ENCODE measurements around the gene OXCT1.
A peak's percentile ranks its signal among the peaks of the same experiment; 100 is the strongest.
"Not testable (repeated sequence)": the region's sequence is repeated elsewhere in the genome, so short reads cannot be mapped to it uniquely, and the experiment has no call there.

OXCT1 gene

DNA sequence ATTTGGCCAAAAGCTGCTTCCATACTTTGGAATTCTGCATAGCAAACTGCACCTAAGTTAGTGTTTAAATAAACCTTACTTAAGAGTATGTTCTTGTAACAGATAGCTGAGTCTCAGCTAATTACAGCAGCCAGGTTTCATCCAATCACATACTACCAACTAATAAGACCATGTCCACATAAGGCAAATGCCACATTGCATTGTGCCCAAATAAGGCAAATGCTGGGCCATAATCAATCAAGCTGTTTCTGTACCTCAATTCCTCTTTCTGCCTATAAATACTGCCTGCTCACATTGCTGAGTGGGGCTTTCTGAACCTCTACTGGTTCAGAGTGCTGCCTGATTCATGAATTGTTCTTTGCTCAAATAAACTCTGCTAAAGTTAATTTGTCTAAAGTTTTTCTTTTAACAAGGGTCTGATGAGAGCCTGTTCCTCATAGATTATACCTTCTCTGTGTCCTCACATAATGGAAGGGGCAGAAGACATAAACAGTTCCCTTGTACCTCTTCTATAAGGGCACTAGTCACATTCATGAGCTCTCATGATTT lies 4.4 kb upstream of the OXCT1 start:
- no peak for DNase-seq (ENCODE audit: low spot score)

DNA sequence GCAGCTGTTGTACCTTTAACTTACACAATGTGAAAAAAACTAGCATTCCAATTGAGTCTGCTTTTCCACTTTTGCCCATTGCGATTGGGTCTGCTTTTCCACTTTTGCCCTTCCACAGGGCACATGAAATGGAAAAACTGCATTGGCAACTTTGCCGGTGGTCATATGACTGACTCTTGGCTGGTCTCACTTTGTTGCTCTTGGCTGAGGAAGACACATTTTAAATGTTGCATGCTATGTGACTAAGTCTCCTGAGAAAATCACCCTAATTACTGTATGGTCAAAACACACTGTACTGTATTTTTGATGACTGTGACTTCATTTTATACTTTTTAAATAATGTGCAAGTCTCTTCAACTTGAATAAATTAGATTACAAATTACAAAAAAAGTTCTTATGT lies 1.6 kb upstream of the OXCT1 start:
- no peak for DNase-seq (ENCODE audit: low spot score)

DNA sequence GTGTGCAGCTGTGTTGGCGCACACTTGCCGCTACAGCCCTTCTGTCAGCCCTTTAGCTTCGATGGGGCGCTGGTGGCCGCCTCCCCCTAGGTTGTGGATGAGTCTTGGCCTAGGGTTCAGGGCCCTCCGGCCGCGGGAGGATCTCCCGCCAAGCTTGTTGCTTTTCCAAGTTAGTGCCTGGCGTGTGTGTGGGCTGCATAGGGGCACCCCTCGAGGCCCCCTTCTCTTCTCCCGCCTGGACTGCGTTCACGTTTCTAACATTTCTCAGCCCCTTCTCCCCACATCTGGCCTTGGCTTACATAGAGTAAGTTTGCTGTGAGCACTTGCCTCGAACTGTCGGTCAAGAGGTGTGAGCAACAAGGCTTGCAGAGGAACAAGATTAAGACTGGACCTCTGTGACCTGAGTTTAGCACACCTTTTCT lies 413 bp upstream of the OXCT1 start:
- DNase-seq (ENCODE audit: low spot score) = no peak

DNA sequence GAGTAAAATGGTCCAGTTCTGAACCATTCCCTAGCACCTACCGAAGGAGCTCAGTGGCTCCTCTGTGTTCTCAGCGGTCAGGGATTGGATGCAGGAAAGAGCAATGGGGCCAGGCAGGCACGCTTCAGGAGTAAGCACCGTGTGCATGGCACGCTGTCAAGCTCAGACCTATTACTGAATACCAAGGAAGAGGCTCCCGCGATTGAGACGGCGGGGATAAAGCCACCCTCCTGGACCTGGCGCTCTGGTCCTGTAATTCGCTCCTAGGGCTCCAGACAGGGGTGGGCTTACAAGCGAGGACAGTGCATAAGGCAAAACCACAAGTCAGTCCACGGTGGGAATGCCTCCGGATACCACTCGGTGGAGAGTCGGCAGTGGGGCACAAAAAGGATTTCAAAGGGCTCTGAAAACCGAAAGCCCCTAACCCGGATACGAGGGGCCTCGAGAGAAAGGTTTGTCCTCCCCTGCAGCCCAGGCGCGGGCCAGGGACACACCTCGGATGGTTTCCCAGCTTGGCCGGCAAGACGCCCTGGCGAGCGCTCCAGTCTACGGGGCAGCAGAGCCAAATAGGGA lies 988 bp downstream of the OXCT1 start:
- DNase-seq (ENCODE audit: low spot score) = peak; percentile 45

DNA sequence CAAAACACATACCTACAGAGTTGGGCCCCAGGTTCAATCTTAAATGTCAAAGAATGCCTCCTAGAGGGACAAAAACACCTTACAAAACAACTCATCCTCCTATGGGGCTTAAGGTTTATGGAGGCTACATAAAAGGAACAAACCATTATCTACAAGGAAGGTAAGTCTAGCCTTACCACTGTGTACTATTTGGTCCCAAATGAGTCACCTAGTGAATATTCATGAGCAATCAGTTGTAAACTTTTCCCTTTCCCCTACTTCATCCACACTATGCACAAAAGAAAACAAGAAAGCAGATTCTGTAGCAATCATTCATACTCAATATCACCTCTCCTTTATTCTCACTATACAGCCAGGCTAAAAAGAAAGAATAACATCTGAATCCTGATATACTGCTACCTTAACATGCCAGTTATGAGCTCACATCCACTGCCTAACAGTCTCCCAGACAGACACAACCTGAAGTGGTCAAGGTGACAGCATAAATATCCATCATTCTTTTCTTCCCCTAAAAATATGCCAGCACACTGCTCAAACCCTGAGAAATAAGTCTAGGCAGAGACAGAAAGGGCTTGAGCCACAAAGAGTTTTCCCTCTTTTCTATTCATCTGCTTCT lies 6.2 kb downstream of the OXCT1 start:
- no peak for DNase-seq (ENCODE audit: low spot score)

DNA sequence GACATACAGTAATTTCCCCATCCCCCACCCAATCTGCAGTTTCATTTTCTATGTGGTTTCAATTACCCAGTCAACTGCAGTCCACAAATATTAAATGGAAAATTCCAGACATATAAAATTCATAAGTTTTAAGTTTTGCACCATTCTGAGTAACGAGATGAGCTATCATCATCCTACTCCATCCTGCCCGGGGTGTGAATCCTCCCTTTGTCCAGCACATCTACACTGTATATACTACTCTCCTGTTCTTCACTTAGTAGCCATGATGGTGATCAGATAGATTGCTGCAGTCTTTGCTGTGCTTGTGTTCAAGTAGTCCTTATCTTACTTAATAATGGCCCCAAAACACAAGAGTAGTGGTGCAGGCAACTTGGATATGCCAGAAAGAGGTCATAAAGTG lies 11.3 kb downstream of the OXCT1 start:
- no peak for DNase-seq (ENCODE audit: low spot score)

DNA sequence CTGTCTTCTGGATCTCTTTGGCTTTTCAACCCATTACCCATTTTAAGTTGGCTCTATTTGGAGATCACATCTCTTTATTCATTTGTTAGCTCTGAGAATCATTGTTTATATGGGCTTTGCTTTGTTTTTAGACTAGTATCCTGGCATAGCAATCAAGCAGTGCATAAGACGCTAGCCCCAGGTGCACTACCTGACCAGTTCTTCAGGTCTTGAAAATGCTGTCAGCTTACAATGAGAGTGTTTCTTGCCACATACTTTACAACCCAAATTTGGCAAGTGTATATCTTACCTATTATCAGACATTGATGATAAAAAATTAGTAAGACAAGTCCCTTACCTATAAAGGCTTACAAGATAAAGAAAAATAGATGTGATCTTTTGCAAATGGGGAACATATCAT lies 12.2 kb downstream of the OXCT1 start:
- DNase-seq (ENCODE audit: low spot score) = no peak

DNA sequence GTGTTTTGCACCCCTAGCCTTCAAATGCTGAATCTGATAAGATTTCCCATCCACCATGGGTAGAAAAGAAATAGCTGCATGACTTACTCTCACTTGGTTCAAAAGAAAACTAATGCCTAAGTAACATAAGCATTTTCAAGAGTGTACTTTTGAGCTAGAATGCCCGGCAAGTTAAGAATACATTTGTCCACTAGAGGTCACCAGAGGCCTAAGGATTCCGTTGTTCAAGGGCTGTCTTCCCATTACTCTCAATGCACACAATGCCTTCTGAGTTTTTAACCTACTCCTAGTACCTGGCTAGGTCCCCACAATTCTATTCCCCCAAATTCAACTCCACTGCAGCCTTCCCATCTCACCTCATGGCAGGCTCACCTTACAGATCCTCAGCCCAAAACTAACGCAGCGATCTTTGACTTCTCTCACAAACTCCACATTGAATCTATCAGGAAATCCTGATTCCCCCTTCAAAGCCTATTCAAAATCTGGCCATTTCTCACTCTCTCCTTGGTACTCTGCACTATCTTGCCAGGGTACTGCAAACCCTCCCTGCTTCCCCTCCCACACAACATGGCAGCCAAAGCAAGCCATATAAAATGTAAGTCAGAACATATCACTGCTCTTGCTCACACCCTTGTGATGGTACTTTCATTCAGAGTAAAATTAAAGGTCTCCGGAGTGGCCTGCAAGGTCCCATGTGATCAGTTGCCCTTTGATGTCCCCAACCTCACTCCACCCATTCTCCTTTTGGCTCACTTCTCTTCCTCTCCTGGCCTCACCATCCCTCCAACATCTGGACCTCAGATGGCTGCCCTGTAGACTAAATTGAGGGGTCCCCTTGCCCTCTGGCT lies 13.4 kb downstream of the OXCT1 start:
- peak; percentile 62 for DNase-seq (ENCODE audit: low spot score)

DNA sequence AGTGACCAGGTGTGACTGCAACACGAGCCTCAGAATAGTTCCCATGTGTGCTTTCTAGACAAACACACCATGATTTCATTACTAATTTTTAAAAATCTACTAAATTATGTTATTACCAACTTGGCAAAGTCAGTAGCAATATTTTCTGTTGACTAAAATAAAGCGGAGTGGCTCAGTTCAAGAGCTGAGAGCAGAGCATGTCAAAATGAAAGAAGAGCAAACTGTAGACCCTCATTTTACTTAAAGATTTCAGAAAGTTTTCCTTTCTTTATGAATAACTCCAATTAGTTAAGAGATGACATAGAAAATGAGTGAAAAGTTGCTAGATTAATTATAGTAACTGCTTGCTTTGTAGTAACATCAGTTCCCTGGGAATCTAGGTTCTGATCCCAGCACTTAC lies 17.9 kb downstream of the OXCT1 start:
- DNase-seq (ENCODE audit: low spot score) = no peak

DNA sequence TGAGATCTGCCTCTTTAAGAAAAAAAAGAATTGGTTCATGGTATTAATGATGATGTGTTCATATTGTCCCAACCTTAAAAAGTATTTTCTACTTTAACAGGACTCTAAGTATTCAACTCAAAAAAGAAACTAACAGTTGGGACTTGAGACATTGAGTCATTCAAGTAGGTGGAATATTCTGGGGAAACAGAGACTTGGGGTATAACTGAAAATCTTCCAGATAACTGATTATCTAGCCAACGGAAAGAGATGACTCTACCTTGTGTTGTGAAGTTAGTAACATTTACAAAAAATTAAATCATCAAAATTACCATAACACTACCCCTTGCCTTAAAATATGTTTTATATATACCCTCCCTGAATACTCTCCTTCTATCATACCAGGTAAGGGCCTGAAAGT lies 19.1 kb downstream of the OXCT1 start:
- DNase-seq (ENCODE audit: low spot score) = no peak

DNA sequence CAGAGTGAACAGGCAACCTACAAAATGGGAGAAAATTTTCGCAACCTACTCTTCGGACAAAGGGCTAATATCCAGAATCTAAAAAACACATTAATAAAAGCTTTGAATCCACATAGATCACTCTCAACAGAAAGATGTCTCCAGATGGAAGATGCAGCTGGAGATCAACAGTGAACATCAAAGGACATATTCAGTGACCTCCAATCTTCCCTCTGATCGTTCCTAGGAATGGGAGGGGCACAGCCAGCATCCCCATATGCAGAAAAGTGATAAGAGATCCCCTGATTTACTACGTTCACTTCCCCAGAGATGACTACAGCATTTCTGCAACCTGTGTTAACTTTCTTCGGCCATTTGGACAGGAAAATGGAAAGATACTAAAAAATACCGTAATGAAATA lies 21.2 kb downstream of the OXCT1 start:
- DNase-seq (ENCODE audit: low spot score) = no peak

DNA sequence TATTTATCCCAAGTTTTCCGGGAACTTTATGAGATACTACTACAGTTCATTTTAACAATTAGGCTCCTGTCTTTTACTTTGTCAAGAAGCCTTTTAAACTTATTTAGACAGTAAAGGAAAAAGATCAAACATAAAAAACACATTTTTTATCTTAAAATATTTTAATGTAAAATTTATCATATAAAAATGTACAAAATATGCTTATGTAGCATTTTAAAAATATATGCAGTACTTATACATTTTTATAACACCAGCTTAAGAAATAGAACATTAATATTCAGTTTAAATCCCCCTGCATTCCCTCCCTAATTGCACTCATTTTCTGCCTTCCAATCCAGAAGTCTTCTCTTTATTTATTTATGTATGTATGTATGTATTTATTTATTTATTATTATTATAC lies 24.5 kb downstream of the OXCT1 start:
- DNase-seq (ENCODE audit: low spot score) = not testable (repeated sequence)

DNA sequence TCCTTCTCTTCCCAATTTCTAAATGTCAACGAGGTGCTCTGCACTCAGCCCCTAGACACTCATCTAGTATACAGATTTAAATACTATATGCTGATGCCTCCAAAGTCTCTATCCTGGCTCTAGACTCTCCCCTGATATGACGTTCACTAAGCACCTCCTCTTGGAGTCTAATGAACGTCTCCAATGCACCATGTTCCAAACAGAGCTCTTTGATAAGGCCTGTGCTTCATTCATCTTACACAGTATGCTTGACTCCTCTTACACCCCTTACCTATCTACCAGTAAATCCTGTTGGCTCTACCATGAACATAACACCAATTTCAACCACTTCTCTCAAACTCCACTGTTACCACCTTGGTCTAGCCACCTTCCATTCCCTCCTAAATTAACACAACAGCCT lies 25.7 kb downstream of the OXCT1 start:
- no peak for DNase-seq (ENCODE audit: low spot score)

DNA sequence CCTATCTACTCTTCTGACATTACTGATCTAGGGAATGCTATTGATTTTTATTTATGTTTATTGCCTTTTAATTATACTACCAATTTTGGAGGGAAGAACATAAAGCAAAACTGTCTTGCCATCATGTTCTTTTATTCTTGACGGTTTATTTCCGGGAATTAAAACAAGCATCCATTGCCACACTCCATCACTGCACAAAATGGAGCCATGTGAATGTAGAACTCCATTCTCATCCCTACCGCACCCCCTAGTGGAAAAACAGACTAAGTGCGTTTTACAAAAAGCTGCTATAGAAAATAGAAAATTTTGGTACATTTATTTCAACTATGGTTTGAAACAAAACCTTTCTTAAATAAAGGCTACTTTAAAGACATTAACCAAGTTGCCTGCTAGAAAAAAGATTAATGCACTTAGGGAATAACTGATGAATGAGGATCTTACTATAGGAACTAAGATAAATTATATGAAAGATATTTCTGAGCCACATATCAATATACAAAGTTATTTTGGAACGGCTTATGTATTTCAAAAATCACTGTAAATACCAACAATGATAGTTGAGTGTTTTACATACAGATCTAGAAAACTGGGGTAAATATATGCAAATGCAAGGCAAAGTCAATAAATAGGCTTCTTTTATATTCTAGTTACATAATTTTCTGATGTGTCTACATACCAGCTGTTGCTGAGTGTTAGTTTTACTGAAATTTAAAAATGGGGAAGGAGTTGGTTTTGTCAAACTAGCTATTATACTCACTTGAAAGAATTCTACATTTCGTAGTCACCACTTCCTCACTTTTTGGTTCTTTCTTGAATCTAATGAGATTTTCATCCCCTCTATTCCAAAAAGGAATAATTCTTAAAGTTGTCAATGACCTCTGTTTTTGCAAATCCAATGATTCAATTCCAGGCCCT lies 26.5 kb downstream of the OXCT1 start:
- DNase-seq (ENCODE audit: low spot score) = peak; percentile 45

DNA sequence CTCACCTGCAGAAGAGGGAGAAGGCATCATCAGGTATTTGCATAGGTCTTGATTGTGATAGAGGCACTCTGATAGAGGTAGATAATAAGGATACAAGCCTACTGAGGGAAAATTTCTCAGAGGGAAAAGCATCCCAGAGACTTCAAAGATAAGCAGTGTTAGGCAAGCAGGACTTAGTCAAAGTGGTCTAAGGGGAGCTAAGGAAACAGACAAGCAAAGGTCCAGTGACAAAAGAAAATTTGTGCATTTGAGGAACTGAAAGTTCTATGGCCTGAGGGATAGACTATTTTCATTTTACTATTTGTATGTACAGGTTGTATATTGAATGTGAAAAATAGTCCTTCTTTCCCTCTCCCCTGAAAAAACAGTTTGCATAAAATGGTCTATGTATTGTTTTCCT lies 27.4 kb downstream of the OXCT1 start:
- no peak for DNase-seq (ENCODE audit: low spot score)

DNA sequence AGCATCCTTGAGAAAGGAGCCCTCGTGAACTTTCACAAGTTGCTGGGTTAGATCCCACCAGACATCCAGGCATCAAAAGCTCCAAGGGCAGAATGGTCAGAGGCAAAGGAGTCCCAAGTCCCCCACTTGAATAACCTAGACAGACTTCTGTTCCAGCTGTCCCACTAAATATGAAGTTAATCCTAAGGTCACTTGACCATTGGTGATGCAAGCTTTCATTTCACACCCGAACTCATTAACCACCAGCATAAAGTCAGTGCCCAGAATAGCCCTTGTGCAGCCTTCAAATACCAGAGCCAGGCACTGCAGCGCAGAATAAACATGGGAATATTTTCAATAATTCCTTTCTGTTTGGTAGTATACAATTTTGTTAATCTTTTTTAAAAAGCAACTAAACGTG lies 28.9 kb downstream of the OXCT1 start:
- no peak for DNase-seq (ENCODE audit: low spot score)

DNA sequence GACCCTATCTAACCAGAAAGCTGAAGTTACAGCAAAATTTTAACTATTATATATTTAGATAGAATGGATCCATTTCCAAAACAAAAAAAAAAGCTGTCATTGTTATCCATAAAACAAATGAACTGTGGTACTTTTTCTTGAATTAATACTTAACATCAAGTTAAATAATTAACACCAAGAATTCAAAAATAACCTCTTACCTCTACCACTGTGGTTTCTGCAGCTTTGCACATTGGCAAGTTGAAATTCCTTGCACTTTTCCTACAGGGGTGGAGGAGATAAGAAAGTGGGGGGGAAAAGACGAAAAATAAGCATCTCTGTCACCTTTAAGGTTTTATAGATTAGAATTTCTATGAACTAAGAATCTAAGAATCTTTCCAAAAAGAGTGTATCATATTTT lies 30.0 kb downstream of the OXCT1 start:
- no peak for DNase-seq (ENCODE audit: low spot score)

DNA sequence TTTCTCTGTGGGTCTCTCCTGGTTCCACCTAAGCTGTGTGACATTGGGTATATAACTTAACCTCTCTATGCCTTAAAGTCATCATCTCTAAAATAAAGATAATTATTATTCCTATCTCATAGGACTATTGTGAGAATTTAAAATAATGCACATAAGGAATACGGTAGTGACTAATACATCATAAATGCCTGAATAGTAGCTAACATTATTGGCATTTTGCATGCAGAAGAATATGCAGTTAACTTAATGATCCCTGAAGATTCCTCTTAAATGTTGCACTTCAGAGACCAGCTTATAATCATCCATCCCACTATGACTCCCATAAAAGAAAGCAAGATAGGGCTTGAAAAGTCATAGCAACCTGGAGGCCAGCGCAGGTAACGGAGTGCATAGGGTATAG lies 32.4 kb downstream of the OXCT1 start:
- no peak for DNase-seq (ENCODE audit: low spot score)

DNA sequence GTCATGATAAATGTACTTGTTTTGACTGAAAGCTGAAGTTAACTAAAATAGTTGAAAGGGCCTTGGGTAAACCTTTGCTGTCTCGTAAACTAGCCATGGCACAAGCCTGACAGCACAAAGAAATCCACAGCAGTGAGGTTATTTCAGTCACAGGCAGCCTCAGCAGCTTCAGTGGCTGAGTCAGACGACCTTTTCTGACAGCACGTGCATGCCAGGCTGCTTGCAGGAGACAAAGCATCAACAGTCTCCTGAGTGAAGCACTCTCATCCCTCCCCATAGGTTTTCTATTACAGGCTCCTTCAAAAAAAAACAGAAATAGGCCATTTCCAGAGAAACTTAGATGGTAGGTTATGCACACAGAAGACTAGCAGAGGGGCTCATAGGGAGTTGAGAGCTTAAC lies 34.6 kb downstream of the OXCT1 start:
- DNase-seq (ENCODE audit: low spot score) = no peak

DNA sequence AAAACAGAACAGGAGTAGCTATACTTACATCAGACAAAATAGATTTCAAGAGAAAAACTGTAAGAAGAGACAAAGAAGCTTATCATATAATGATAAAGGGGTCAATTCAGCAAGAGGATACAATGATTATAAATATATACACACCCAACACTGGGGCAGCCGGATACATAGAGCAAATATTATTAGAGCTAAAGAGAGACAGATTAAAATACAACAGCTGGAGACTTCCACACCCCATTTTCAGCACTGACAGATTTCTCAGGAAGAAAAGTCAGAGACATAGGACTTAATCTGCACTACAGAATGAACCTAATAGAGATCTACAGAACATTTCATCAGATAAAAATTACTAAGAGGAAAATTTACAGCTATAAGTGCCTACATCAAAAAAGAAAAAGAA lies 35.7 kb downstream of the OXCT1 start:
- DNase-seq (ENCODE audit: low spot score) = no peak

DNA sequence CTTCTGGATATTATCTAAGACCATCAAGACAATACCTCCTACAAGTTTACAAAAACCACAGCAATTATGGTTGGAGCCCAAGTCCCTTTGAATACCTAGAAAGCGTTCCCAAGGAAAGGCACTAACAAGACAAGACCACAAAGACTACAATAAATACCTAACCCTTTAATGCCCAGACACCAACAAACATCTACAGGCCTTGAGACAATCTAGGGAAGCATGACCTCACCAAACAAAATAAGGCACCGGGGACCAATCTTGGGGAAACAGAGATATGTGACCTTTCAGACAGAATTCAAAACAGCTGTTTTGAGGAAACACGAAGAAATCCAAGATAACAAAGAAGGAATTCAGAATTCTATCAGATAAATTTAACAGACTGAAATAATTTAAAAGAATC lies 37.8 kb downstream of the OXCT1 start:
- no peak for DNase-seq (ENCODE audit: low spot score)

DNA sequence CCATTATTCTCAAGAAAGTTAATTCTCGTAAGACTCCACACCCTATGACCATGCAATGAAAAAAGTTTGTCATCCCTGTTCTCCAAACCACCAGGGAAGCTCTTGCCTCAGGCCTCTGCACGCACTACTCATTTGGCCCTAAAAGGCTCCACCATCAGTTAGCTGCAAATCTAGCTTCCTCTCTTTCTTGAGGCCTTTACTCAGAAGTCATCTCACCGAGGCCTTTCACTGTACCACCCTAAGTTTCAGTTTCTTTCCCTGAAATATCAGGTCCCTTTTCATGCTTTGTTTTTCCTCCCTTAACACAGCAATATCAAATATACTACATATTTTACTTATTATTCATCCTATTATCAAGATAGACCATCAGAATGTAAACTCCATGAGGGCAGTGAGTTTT lies 39.1 kb downstream of the OXCT1 start:
- no peak for DNase-seq (ENCODE audit: low spot score)
